Glutamatergic neuron (in vitro differentiated cells): ENCODE measurements around the gene KRTAP10-12. TPM values are rescaled to one million over a fixed set of nuclear protein-coding genes. Genes with fewer than 3 reads are reported as not detected.

ENCODE experiments used
- DNase-seq: peaks from one replicate; pipeline ENCODE4 v3.0.0; 2022
- H3K27ac Mint-ChIP-seq: one replicate; pipeline ENCODE4 v1.8.0; 2020; ENCODE audit warnings: mild to moderate bottlenecking, mixed read lengths, inconsistent platforms; ENCODE audit not compliant: unreplicated experiment
- H3K27me3 Mint-ChIP-seq: one replicate; pipeline ENCODE4 v1.8.0; 2020; ENCODE audit warnings: mild to moderate bottlenecking, moderate library complexity, mixed read lengths, inconsistent platforms; ENCODE audit not compliant: unreplicated experiment
- H3K36me3 Mint-ChIP-seq: one replicate; pipeline ENCODE4 v1.8.0; 2020; ENCODE audit warnings: mild to moderate bottlenecking, mixed read lengths, inconsistent platforms; ENCODE audit not compliant: unreplicated experiment
- H3K4me1 Mint-ChIP-seq: one replicate; pipeline ENCODE4 v1.8.0; 2020; ENCODE audit warnings: mild to moderate bottlenecking, low read depth, mixed read lengths, inconsistent platforms; ENCODE audit not compliant: unreplicated experiment
- H3K4me3 Mint-ChIP-seq: one replicate; pipeline ENCODE4 v1.8.0; 2020; ENCODE audit warnings: mild to moderate bottlenecking, mixed read lengths, inconsistent platforms; ENCODE audit not compliant: unreplicated experiment
- H3K9me3 Mint-ChIP-seq: one replicate; pipeline ENCODE4 v1.8.0; 2020; ENCODE audit warnings: mild to moderate bottlenecking, moderate library complexity, mixed read lengths, inconsistent platforms; ENCODE audit not compliant: unreplicated experiment
- CTCF ChIP-seq: fragments of 200-600 bp; sonication (generic); IDR thresholded peaks from one replicate; pipeline ENCODE4 v1.5.0; 2021; ENCODE audit not compliant: partially characterized antibody, unreplicated experiment
- total RNA-seq: library from RNA; stranded (reverse); fragmentation: NEBNext Ultra II Directional; extraction: Animal tissue kit (Norgen Biotek cat#: 25700); gene quantifications from one replicate; pipeline ENCODE4 v1.2.1, GENCODE V29; 2021; ENCODE audit not compliant: unreplicated experiment

The KRTAP10-12 gene
- total RNA-seq, 1 donor from 2014 or later: not detected

- Mint-ChIP-seq H3K36me3 (peaks cover 25% of the 10 kb centered on the region), H3K4me1 (peaks cover 20% of the 10 kb centered on the region), H3K4me3 (no peak overlapping the region), H3K27me3 (peaks cover 15% of the 10 kb centered on the region), H3K9me3 (peaks cover 15% of the 10 kb centered on the region), H3K27ac (no peak overlapping the region)
- no peak for TF ChIP-seq CTCF
- DNase-seq: no peak
These were observed 1.8 kb upstream of the KRTAP10-12 start for GRCh38 chr21:44695184-44695583.

- Mint-ChIP-seq H3K27me3 (peaks cover 15% of the 10 kb centered on the region), H3K4me3 (no peak overlapping the region), H3K27ac (no peak overlapping the region), H3K36me3 (peaks cover 25% of the 10 kb centered on the region), H3K9me3 (peaks cover 15% of the 10 kb centered on the region), H3K4me1 (peaks cover 20% of the 10 kb centered on the region)
- no peak for TF ChIP-seq CTCF
- DNase-seq: no peak
These were observed 1.3 kb upstream of the KRTAP10-12 start for GRCh38 chr21:44695641-44696040.

- peaks cover 17% of the 10 kb centered on the region for H3K27me3 Mint-ChIP-seq
- H3K9me3 Mint-ChIP-seq: peaks cover 19% of the 10 kb centered on the region
- peaks cover 20% of the 10 kb centered on the region for H3K4me1 Mint-ChIP-seq
- H3K27ac Mint-ChIP-seq: no peak overlapping the region
- no peak overlapping the region for H3K4me3 Mint-ChIP-seq
- TF ChIP-seq CTCF: no peak
- DNase-seq: no peak
- H3K36me3 Mint-ChIP-seq: peaks cover 24% of the 10 kb centered on the region
These were observed 400 bp upstream of the KRTAP10-12 start for GRCh38 chr21:44696572-44696971.

- peak overlapping the region; percentile 62 for H3K27ac Mint-ChIP-seq
- TF ChIP-seq CTCF: no peak
These were observed 1.1 kb downstream of the KRTAP10-12 start for GRCh38 chr21:44697811-44698734.

GRCh38 chr21:44699502-44700001 is 2.6 kb downstream of the KRTAP10-12 start:
- no peak for TF ChIP-seq CTCF
- Mint-ChIP-seq H3K4me1 (peaks cover 20% of the 10 kb centered on the region), H3K27ac (no peak overlapping the region), H3K4me3 (no peak overlapping the region), H3K9me3 (peaks cover 16% of the 10 kb centered on the region), H3K36me3 (no peaks in the 10 kb centered on the region), H3K27me3 (peaks cover 25% of the 10 kb centered on the region)
- no peak for DNase-seq

More at GRCh38 chr21:44697811-44698734, 1.1 kb downstream of the KRTAP10-12 start:
- peaks cover 11% of the 10 kb centered on the region for H3K36me3 Mint-ChIP-seq
- H3K4me3 Mint-ChIP-seq: peak overlapping the region; percentile 30
- H3K27me3 Mint-ChIP-seq: peaks cover 18% of the 10 kb centered on the region
- peaks cover 20% of the 10 kb centered on the region for H3K4me1 Mint-ChIP-seq
- DNase-seq: no peak
- peaks cover 16% of the 10 kb centered on the region for H3K9me3 Mint-ChIP-seq
